Liver (tissue), 9 donors: ENCODE data around the gene YWHAE. TPM values are rescaled to one million over a fixed set of nuclear protein-coding genes. Genes with fewer than 3 reads are reported as not detected.

Experiments
- DNase-seq: peaks from one replicate; pipeline ENCODE4 v3.0.0-alpha.2; 2017; ENCODE audit warnings: low spot score
- H3K27ac ChIP-seq, 2 donors: one replicate each; pipeline ENCODE4 v1.7.0; 2013; ENCODE audit warnings: inconsistent platforms in 2 of 2, low read length in 2 of 2, control low read depth in 1 of 2, low read depth in 1 of 2, mild to moderate bottlenecking in 1 of 2
- H3K27me3 ChIP-seq, 4 donors: one replicate each; pipeline versions ENCODE4 v1.6.1 to v1.7.0; 2013; ENCODE audit warnings: low read length in 3 of 4, inconsistent platforms in 1 of 4, mild to moderate bottlenecking in 1 of 4, moderate library complexity in 1 of 4; ENCODE audit not compliant: control insufficient read depth in 4 of 4, insufficient read depth in 4 of 4
- H3K36me3 ChIP-seq, 4 donors: one replicate each; pipeline versions ENCODE4 v1.6.1 to v1.7.0; 2013; ENCODE audit warnings: low read length in 3 of 4, mild to moderate bottlenecking in 3 of 4, low read depth in 1 of 4, moderate library complexity in 1 of 4; ENCODE audit not compliant: control insufficient read depth in 4 of 4, insufficient read depth in 3 of 4
- H3K4me1 ChIP-seq, 4 donors: one replicate each; pipeline versions ENCODE4 v1.6.1 to v1.7.0; 2013; ENCODE audit warnings: low read length in 3 of 4, mild to moderate bottlenecking in 3 of 4, moderate library complexity in 1 of 4; ENCODE audit not compliant: control insufficient read depth in 4 of 4, insufficient read depth in 4 of 4
- H3K4me3 ChIP-seq, 3 donors: one replicate each; pipeline versions ENCODE4 v1.6.1 to v1.7.0; 2013; ENCODE audit warnings: low read length in 3 of 3, control low read depth in 1 of 3, low read depth in 1 of 3, mild to moderate bottlenecking in 1 of 3
- H3K9ac ChIP-seq, 2 donors: one replicate each; pipeline ENCODE4 v1.7.0; 2013; ENCODE audit warnings: low read length in 2 of 2, mild to moderate bottlenecking in 2 of 2, moderate library complexity in 2 of 2, control low read depth in 1 of 2, low read depth in 1 of 2
- H3K9me3 ChIP-seq, 4 donors: one replicate each; pipeline versions ENCODE4 v1.6.1 to v1.7.0; 2013; ENCODE audit warnings: low read length in 3 of 4; ENCODE audit not compliant: control insufficient read depth in 4 of 4
- ATF3 ChIP-seq: IDR thresholded peaks from 2 replicates; pipeline ENCODE4 v1.6.1; 2016; ENCODE audit warnings: antibody characterized with exemption
- CTCF ChIP-seq: fragments of 150-350 bp; IDR thresholded peaks from 2 replicates; pipeline ENCODE4 v1.5.1; 2017; ENCODE audit warnings: improper control_type of control experiment, low read depth, low read length; ENCODE audit not compliant: missing input control
- EGR1 ChIP-seq, 2 donors: IDR thresholded peaks; 2 replicates each; pipeline ENCODE4 v1.6.1; 2016 to 2018; ENCODE audit warnings: antibody characterized with exemption in 2 of 2, low read depth in 2 of 2
- FOXA1 ChIP-seq: IDR thresholded peaks from 2 replicates; pipeline ENCODE4 v1.6.1; 2016; ENCODE audit warnings: antibody characterized with exemption
- FOXA2 ChIP-seq: IDR thresholded peaks from 2 replicates; pipeline ENCODE4 v1.6.1; 2016; ENCODE audit warnings: antibody characterized with exemption
- GABPA ChIP-seq, 2 donors: IDR thresholded peaks in 1 of 2; conservative IDR thresholded peaks in 1 of 2; 2 replicates each; pipeline ENCODE4 v1.6.1; 2016; ENCODE audit warnings: antibody characterized with exemption in 2 of 2, mild to moderate bottlenecking in 1 of 2, moderate library complexity in 1 of 2
- HNF4A ChIP-seq, 2 donors: conservative IDR thresholded peaks; 2 replicates each; pipeline ENCODE4 v1.6.1; 2016; ENCODE audit warnings: antibody characterized with exemption in 2 of 2, mild to moderate bottlenecking in 2 of 2
- HNF4G ChIP-seq: IDR thresholded peaks from 2 replicates; pipeline ENCODE4 v1.6.1; 2016; ENCODE audit warnings: antibody characterized with exemption
- JUND ChIP-seq, 2 donors: IDR thresholded peaks; 2 replicates each; pipeline ENCODE4 v1.6.1; 2016; ENCODE audit warnings: antibody characterized with exemption in 2 of 2
- MAX ChIP-seq: IDR thresholded peaks from 2 replicates; pipeline ENCODE4 v1.6.1; 2016; ENCODE audit warnings: antibody characterized with exemption
- NR2F2 ChIP-seq: IDR thresholded peaks from 2 replicates; pipeline ENCODE4 v1.6.1; 2016; ENCODE audit warnings: antibody characterized with exemption
- RAD21 ChIP-seq, 2 donors: IDR thresholded peaks; 2 replicates each; pipeline ENCODE4 v1.6.1; 2016; ENCODE audit warnings: antibody characterized with exemption in 2 of 2, mild to moderate bottlenecking in 2 of 2
- REST ChIP-seq: IDR thresholded peaks from 2 replicates; pipeline ENCODE4 v1.6.1; 2016; ENCODE audit warnings: antibody characterized with exemption, mild to moderate bottlenecking
- RXRA ChIP-seq, 2 donors: IDR thresholded peaks; 2 replicates each; pipeline ENCODE4 v1.6.1; 2017 to 2018; ENCODE audit warnings: antibody characterized with exemption in 2 of 2, mild to moderate bottlenecking in 1 of 2
- SP1 ChIP-seq: IDR thresholded peaks from 2 replicates; pipeline ENCODE4 v1.6.1; 2018; ENCODE audit warnings: antibody characterized with exemption, mild to moderate bottlenecking
- TAF1 ChIP-seq: conservative IDR thresholded peaks from 2 replicates; pipeline ENCODE4 v1.6.1; 2016; ENCODE audit warnings: antibody characterized with exemption, mild to moderate bottlenecking
- YY1 ChIP-seq: IDR thresholded peaks from 2 replicates; pipeline ENCODE4 v1.6.1; 2016; ENCODE audit warnings: antibody characterized with exemption, mild to moderate bottlenecking
- ZBTB33 ChIP-seq: IDR thresholded peaks from 2 replicates; pipeline ENCODE4 v1.6.1; 2016; ENCODE audit warnings: antibody characterized with exemption
- WGBS: extraction: QIAGEN DNeasy Blood & Tissue Kit; methylation state at CpG from one replicate; pipeline ENCODE4 v1.1.7; 2013; 5-methylcytosine and 5-hydroxymethylcytosine counted together
- polyA plus RNA-seq, 2 donors: library from polyadenylated mRNA; stranded (reverse) in 1 of 2; unstranded in 1 of 2; fragments of 200-250 nt in 1 of 2; fragments of >200 nt in 1 of 2; fragmentation: Nextera tagmentation in 1 of 2; extraction: Ambion mirVana in 1 of 2; gene quantifications; one replicate each; pipeline versions ENCODE4 v1.2.1 to v1.2.3, GENCODE V29; 2013 to 2015
- total RNA-seq, 2 donors: library from RNA; depleted of rRNA; stranded (reverse); fragments of >200 nt; gene quantifications; one replicate each; pipeline ENCODE4 v1.2.3, GENCODE V29; 2014
- donor health status: healthy.
- donor health status: healthy.
- donor health status: healthy.
- donor health status: healthy.
- donor health status: healthy.

Gene YWHAE
- total and polyA plus RNA-seq, 4 donors, result 173 to 288 (median 202) TPM

- H3K9ac ChIP-seq, result no peak overlapping the region
- peaks cover 8 to 33% (median 29%) of the 10 kb centered on the region in 4 donors for H3K4me1 ChIP-seq
- WGBS, result 93% methylated on average over 17 of the region's 17 CpGs
- H3K27me3 ChIP-seq, result no peaks in the 10 kb centered on the region
- H3K4me3 ChIP-seq, result no peak overlapping the region
- H3K36me3 ChIP-seq, result peaks cover 0 to 4% (median 1%) of the 10 kb centered on the region in 4 donors
- no peaks in the 10 kb centered on the region for H3K9me3 ChIP-seq
- H3K27ac ChIP-seq, result no peak overlapping the region
- no peak for TF ChIP-seq ZBTB33
- no peak for TF ChIP-seq YY1
- TF ChIP-seq GABPA (IDR thresholded peaks at IDR 0.05 in 1 of 2, conservative IDR thresholded peaks at IDR 0.05 in 1 of 2), result no peak
- TF ChIP-seq SP1, result no peak
- TF ChIP-seq RAD21 (IDR thresholded peaks at IDR 0.05), result no peak
- TF ChIP-seq RXRA (IDR thresholded peaks at IDR 0.05), result no peak
- TF ChIP-seq FOXA2, result no peak
- no peak for TF ChIP-seq REST
- TF ChIP-seq CTCF, result no peak
- TF ChIP-seq TAF1, result no peak
- TF ChIP-seq JUND (IDR thresholded peaks at IDR 0.05), result no peak
- TF ChIP-seq NR2F2, result no peak
- TF ChIP-seq HNF4A (conservative IDR thresholded peaks at IDR 0.05), result no peak
- TF ChIP-seq FOXA1, result no peak
- TF ChIP-seq ATF3, result no peak
- no peak for TF ChIP-seq HNF4G
- TF ChIP-seq MAX, result no peak
- no peak for TF ChIP-seq EGR1 (IDR thresholded peaks at IDR 0.05; ENCODE audit: low read depth in 2 of 2)
- DNase-seq, result no peak
Measured at GRCh38 chr17:1371893-1372590, 28.0 kb downstream of the YWHAE start.
